Right hindlimb (tissue), 1 donor: ENCODE data around the gene CYGB.

Experiments used
- DNase-seq: peaks from one replicate; pipeline ENCODE4 v3.0.0-alpha.2; 2018

The CYGB gene

GRCh38 chr17:76537578-76538280 is at the start of gene CYGB:
Gene CYGB, minus strand, starts transcription at chr17:76537709. Its CDS starts 167 bp downstream, at chr17:76537542.
- DNase-seq = peak; percentile 38

DNA sequence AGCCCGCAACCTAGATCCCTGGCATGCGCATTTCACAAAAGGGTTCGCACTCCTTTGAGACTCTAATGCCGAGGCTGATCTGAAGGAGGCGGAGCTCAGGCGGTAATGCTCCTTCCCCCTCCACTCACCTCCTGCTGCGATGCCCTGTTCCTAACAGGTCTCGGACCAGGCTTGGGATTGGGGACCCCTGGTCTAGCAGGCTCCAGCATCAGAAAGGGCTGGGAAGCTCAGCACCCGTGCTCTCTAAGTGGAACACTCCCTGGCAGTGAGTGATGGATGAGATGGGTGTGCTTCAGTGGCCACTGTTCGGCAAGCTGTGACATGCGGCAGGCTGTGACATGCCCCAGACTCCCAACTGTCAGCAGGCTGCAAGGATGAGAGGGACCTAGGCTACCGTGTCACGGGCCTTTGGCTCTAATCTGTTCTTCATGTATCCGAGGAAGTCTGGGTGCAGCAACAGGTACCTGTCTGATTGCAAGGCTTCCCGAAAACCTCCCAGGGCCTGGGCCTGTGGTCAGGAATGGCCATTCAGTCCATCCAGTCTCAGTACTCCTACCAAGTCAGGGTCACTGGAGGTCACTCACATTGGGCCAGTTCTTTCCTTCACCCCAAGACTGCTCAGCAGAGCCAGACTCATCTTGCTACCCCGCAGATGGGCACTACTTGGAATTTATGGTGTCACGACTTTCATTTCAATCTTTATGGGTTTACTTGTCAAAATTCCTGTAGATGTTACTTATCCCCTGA is 49.4 kb upstream of the CYGB start:
- DNase-seq = no peak

GRCh38 chr17:76585649-76586593 is 48.4 kb upstream of the CYGB start, which contains the start of gene ST6GALNAC2:
Gene ST6GALNAC2, minus strand, starts transcription at chr17:76585860. Its CDS starts 52 bp downstream, at chr17:76585808.
- DNase-seq = peak; percentile 48

GRCh38 chr17:76585033-76585648 is 47.6 kb upstream of the CYGB start:
- DNase-seq = peak; percentile 36

GRCh38 chr17:76584427-76585032 is 47.0 kb upstream of the CYGB start:
- no peak for DNase-seq

DNA sequence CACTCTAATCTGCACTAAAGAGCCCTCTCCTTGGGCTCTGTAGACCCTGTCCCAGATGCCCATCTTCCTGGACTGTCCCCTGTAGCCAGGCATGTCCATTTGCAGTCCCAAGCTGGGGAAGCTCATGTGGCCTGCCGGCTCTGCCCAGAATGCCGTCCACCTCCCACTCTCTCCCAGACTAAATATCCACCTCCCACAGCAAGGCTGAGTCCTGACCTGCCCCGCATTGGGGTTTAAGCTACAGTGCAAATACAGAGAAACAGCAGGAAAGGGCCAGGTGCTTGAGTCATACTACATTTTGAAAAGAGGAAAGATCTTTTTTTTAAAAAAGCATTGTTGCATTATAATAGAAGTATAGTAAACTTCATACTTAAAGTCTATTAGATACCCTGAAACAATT is 45.2 kb upstream of the CYGB start:
- no peak for DNase-seq

DNA sequence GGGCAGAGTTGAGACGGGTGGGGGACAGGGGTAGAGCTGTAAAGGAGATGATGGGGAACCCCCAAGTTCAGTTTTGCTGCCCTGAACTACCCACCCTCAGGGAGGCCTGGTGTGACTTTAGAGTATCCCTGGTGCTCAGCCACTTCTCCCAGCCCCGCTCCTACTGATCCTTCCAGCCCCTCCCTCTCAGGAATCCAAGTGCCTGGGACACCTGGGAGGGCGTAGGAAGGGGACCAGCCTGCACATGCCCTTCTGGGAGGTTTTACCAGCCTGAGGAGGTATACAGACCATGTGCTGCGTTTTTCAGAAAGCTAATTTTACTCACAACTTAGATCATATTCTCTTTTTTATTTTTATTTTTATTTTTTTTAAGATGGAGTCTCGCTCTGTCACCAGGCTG is 44.0 kb upstream of the CYGB start:
- DNase-seq = no peak

- no peak for DNase-seq
These were observed 41.8 kb upstream of the CYGB start for GRCh38 chr17:76579281-76579680.

DNA sequence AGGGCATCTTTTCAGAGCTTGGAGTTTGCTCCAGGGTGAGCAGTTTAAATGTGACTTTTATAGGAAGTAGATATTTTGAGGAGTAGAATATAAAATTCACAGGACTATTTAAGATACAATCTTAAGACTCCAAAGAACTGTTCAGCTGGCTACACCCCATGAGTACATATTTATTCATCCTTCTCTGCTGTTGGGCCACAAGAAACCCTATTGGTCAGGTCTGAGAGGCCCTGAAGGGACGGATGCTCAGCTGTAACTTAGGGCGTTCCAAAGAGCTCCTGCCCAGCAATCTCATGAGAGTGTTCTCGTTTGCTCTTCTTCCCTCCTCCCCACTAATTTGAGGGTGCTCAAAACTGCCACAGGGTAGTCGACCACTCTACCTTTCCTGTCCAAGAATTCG is 40.9 kb upstream of the CYGB start:
- no peak for DNase-seq

DNA sequence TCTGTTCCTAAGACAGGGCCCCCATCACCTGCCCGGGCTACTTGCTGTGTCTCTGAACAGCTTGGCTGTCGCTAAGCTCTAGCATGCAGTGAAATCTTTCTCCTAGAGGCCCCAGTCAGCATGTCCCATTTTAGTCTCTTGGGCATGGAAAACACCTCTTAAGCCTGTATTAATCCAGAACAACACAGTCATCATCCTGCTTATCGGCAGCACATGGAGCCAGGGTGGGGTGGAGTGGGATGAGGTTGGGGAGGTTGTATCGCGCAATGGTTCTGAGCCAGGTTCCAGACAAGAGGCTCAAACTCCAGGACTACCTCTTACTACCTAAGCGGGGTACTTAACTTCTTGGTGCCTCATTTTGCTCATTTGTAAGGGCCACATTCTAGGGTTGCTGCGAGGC is 40.4 kb upstream of the CYGB start:
- DNase-seq = no peak

GRCh38 chr17:76576189-76576588 is 38.7 kb upstream of the CYGB start:
- DNase-seq = no peak

DNA sequence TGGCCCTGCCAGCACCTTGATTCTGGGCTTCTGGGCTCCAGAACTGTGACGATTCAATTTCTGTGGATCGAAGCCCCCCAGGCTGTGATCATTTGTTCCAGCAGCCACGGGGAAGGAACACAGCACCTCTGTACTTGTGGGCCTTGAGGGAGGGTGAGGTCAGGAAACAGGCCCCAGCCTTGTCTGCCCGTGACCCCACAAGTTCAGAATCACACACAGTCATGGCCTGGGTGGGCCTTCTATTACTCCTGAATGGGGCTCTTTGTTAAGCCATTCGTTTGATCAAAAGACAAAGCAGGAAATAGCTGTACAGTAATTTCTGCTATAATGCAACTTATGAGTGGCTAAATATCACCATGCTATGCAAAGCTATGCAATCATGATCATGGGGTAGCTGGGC is 38.1 kb upstream of the CYGB start:
- no peak for DNase-seq

DNA sequence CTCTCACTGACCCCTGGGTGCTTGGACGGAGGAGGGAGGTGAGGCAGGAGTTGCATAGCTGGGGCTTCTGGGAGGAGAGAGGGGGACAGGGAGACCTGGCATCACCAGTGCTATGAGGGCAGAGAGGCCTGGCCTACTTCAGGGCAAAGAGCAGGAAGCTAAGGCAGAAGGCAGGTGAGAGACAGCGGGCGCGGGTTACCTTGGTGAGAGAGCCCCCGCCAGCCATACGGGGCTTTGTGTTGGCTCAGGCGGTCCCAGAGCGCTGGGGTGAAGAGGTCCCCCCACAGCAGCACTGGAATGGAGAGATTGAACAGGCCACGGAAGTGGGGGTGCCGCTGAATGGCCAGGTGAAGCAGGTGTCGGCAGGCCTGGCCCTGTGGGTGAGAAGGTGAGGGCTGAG is 36.7 kb upstream of the CYGB start:
- no peak for DNase-seq

DNA sequence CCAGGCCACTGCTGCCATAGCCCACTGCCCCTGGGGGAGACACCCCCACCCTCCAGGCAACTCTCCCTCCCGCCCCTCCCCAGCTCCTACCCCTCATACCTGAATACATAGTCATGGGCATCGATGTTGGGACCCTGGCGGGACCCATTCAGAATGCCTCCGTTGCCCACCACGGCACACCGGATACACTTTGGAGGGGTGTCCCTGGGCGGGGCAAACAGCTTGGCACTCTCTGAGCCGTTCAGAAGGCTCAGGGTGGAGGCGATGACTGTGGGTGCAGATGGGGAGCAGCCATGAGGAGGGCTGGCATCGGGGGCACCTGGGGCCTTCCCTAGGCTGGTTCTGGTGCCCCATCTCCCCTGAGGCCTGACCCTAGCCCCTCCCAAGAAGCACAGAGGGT is 35.6 kb upstream of the CYGB start:
- DNase-seq = no peak

DNA sequence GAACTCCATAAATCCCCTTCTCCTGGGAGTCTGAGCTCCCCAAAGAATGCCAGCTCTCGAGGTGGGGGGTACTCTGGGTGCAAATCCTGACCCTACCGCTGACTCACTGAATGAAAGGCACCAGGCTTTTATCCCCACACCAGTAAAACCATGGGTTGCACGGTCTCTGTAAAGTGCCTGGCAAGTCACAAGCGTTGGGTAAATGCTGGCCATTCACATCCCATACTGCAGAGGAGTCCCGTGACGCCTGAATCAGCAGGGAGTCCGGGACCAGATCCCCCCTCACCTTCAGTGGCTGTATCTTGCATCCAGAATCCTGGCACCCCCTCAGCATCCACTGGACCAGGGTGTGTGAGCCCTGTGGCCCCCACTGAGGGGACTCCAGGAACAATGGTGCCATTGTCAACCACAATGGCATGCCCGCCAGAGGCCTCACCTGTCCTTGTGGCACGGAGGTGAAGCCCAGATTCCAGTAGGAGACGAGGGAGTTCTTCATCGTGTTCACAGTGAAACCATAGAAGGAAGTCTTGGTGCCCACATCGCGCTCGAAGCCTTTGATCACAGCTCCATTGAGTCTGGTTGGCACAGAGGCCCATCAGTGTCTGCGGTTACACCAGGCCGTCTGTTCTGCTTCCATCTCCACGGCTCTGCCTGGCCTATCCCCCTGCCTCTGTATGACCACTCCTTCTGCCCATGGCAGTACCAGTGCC is 34.8 kb upstream of the CYGB start:
- DNase-seq = no peak

GRCh38 chr17:76570877-76571471 is 33.5 kb upstream of the CYGB start:
- DNase-seq = no peak

DNA sequence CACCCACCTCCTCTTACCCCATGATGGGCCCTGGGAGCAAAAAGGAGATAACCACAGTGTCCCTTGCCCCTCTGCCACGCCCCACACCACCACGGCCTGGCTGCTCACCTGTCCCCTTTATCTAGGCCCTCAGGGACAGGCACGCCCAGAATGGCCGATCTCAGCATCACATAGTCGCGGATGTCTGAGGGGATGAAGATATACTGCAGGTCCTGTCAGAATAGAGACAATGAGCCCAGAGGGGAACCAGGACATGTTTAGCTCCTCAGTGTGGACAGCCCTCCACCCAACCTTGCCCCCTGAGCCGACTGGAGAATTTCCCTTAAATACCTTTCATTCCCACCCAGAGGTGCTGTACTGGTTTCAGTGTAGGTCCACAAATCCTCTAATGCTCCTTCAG is 32.9 kb upstream of the CYGB start:
- no peak for DNase-seq

DNA sequence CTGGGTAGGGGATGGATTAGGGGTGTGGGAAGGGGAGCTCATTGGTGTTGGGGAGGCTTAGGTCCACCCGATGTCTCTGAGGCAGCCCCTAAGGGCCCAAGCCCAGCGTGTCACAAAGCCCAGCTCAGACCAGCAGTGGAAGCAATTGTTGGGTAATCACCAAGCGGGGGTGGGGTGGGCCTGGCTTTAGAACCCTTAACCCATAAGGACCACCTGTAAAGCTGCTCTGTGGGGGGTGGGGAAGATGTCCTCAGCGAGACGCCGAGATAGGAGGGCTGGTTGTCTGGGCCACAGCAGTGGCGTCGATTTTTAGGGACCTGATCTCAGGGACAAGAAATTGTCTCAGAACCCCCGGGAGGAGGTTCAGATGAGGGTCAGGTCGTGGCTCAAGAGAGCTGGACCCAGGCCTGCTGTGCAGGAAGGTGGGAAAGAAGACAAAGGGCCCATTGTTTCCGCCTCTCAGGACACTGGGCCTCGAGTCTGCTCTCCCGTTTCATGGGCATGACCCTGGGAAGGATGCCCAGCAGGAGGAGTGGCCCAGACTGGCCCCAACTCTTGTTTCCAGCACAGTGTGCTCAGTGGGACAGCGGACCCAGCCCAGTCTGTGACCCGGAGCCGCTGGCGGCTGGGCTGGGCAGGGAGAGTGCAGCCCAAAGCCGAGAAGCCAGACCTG is 32.2 kb upstream of the CYGB start:
- DNase-seq = no peak

DNA sequence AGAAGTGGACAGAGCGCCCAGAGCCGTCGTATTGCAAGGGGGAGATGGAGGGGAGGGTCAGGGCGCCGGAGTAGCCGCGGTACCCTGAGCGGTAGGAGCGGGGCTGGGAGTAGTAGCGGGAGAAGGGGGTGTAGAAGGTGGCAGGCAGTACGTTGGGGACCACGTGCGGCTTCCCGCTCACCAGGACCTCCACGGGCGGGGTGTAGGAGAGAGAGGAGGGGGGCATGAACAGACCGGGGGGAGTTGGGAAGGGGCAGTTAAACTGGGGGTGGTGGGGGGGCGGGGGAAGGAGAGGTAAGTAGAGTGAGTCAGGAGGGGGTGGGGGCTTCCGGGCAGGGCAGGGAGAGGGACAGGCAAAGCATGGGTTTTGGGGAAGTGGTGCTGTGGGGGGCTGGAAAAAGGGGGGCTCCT is 31.3 kb upstream of the CYGB start:
- no peak for DNase-seq

GRCh38 chr17:76567634-76568432 is 30.3 kb upstream of the CYGB start:
- DNase-seq = no peak
